Fibroblast of lung (primary cell): ENCODE data around the gene CREB5.

Experiments used
- CTCF ChIP-seq, 2 donors: IDR thresholded peaks in 1 of 2; conservative IDR thresholded peaks in 1 of 2; 1 replicate in 1 of 2; 2 replicates in 1 of 2; pipeline ENCODE4 v1.5.1; 2011 to 2012; ENCODE audit warnings: low read length in 2 of 2, control low read depth in 1 of 2, inconsistent platforms in 1 of 2, low read depth in 1 of 2, mild to moderate bottlenecking in 1 of 2
- EZH2 ChIP-seq: IDR thresholded peaks from 2 replicates; pipeline ENCODE4 v1.5.1; 2012; ENCODE audit warnings: low read length, control low read depth, mild to moderate bottlenecking; ENCODE audit errors: missing control alignments

- TF ChIP-seq CTCF (conservative IDR thresholded peaks at IDR 0.05 in 1 of 2, IDR thresholded peaks at IDR 0.05 in 1 of 2; ENCODE audit: low read depth in 1 of 2, low read length in 2 of 2): no peak
- TF ChIP-seq EZH2: no peak
Observed at GRCh38 chr7:28488061-28488791, 75.9 kb downstream of the CREB5 start.
